Activated CD4-positive, alpha-beta T cell treated with anti-CD3 and anti-CD28 coated beads for 36 hours (primary cell): Measurements from ENCODE around the gene MRPL48. TPM values are rescaled to one million over a fixed set of nuclear protein-coding genes. Genes with fewer than 3 reads are reported as not detected.

Source experiments
- ATAC-seq: fragments of 200-7000 bp; cut with Tn5 transposase; one replicate; pipeline ENCODE4 v1.10.0; 2021; ENCODE audit warnings: mild to moderate bottlenecking, moderate library complexity
- CTCF ChIA-PET: fragments of 350-600 bp; sonication (Branson Sonifier 250); formaldehyde crosslinking; loops from one replicate; lab custom pipeline; 2021; ENCODE audit warnings: antibody characterized with exemption; lab: Charles Lee
- POLR2A ChIA-PET: fragments of 350-600 bp; sonication (Branson Sonifier 250); formaldehyde crosslinking; loops from one replicate; lab custom pipeline; 2021; ENCODE audit warnings: antibody characterized with exemption, inconsistent platforms; lab: Charles Lee
- DNase-seq: peaks from one replicate; pipeline ENCODE4 v3.0.0-alpha.2; 2020
- H3K27ac Mint-ChIP-seq: one replicate; pipeline ENCODE4 v1.8.0; 2021; ENCODE audit warnings: mixed read lengths
- H3K27me3 Mint-ChIP-seq: one replicate; pipeline ENCODE4 v1.8.0; 2021; ENCODE audit warnings: mixed read lengths
- H3K36me3 Mint-ChIP-seq: one replicate; pipeline ENCODE4 v1.8.0; 2021; ENCODE audit warnings: low read depth, mixed read lengths
- H3K4me1 Mint-ChIP-seq: one replicate; pipeline ENCODE4 v1.8.0; 2021; ENCODE audit warnings: mixed read lengths
- H3K4me3 Mint-ChIP-seq: one replicate; pipeline ENCODE4 v1.8.0; 2021; ENCODE audit warnings: mild to moderate bottlenecking, moderate library complexity, mixed read lengths
- H3K9me3 Mint-ChIP-seq: one replicate; pipeline ENCODE4 v1.8.0; 2021; ENCODE audit warnings: low read depth, mixed read lengths
- intact Hi-C, 2 experiments: fragments of 100-400 bp; cut with DNase I in 1 of 2; cut with micrococcal nuclease in 1 of 2; formaldehyde crosslinking; loops; one replicate each; pipeline versions ENCODE4 v1.14.2 to v1.15.1; 2022 to 2024; cut with DNase I, micrococcal nuclease
- total RNA-seq, 2 experiments: library from RNA; stranded (reverse); gene quantifications; one replicate each; pipeline ENCODE4 v1.2.3, GENCODE V29; 2021

MRPL48 gene
- total RNA-seq, 2 experiments from 2014 or later = 48.5 to 52.0 TPM

GRCh38 chr11:73797457-73797856 is 9.8 kb downstream of the MRPL48 start:
- ChIA-PET CTCF (interaction anchor here (0.8 to 1.9 kb wide), 2 partner anchors 10 to 18 kb away, joined by 3 to 4 read pairs; partner anchors contain the start of gene MRPL48), POLR2A (no interaction called here)
- Mint-ChIP-seq H3K36me3 (peaks cover 9% of the 10 kb centered on the region), H3K27ac (no peak overlapping the region), H3K4me3 (no peak overlapping the region), H3K4me1 (peaks cover 2% of the 10 kb centered on the region), H3K27me3 (no peaks in the 10 kb centered on the region), H3K9me3 (no peaks in the 10 kb centered on the region)
- intact Hi-C loops = no loop called here
- no peak for DNase-seq
- ATAC-seq = no peak

DNA sequence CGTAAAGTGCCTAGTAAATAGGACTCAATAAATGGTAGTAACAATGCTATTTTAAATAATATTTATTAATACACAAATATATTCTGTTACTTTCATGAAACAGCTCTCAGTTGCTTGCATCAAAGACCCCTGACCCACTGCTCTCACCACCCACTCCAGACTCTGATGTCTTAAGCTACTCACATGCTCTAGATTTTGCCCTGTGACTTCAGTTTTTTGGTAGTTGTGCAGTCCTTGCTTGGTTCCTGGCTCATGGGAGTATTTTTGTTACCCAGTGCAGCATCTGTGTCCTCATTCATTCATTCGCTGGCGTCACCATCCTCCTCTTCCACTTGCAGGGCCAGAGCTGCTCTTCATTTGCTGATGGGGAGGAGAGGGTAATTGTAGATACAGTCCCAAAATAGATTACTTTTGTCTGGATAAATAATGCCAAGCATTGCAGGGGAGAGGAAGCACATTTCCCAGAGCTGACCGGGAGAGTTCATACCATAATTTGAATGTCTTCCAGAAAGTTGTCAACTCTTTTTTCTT is 12.7 kb downstream of the MRPL48 start:
- intact Hi-C loops = no loop called here
- ChIA-PET CTCF (interaction anchor here (0.7 to 1.0 kb wide), 3 partner anchors 62 to 254 kb away, joined by 3 to 4 read pairs (median 3); no protein-coding TSS in a partner anchor), POLR2A (no interaction called here)
- no peaks in the 10 kb centered on the region for H3K9me3 Mint-ChIP-seq
- no peak overlapping the region for H3K27ac Mint-ChIP-seq
- no peaks in the 10 kb centered on the region for H3K27me3 Mint-ChIP-seq
- H3K4me3 Mint-ChIP-seq = no peak overlapping the region
- DNase-seq (no peak), ATAC-seq (no peak)
- peaks cover 2% of the 10 kb centered on the region for H3K4me1 Mint-ChIP-seq
- peaks cover 5% of the 10 kb centered on the region for H3K36me3 Mint-ChIP-seq

DNA sequence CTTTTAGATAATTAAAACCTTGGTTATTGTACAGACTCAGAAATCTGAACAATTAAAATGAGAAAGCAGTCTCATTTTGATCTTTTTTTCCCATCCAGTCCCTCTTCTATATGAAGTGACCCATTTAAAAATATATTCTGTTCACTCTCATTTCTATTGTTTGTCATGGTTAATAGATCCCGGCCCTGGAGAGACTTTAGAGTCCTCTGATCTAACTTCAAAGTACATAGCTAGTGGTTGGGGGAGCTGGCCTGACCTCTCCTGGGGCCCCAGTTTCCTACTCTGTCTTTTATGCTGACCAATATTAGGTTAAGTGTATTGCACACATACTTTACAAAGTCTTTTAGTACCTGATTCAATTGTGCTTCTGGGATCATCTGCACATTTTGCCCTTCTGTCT is 13.5 kb downstream of the MRPL48 start:
- no peak overlapping the region for H3K27ac Mint-ChIP-seq
- ATAC-seq (no peak), DNase-seq (no peak)
- H3K27me3 Mint-ChIP-seq = no peaks in the 10 kb centered on the region
- CTCF ChIA-PET = interaction anchor here (0.7 to 1.0 kb wide), 2 partner anchors 63 to 254 kb away, joined by 3 to 4 read pairs; no protein-coding TSS in a partner anchor
- H3K4me3 Mint-ChIP-seq = no peak overlapping the region
- peaks cover 2% of the 10 kb centered on the region for H3K4me1 Mint-ChIP-seq
- POLR2A ChIA-PET = interaction anchor here (0.7 kb wide), 1 partner anchor 1148 kb away, joined by 3 read pairs; the partner anchor contains the start of gene SPCS2
- intact Hi-C loops = no loop called here
- peaks cover 11% of the 10 kb centered on the region for H3K36me3 Mint-ChIP-seq
- H3K9me3 Mint-ChIP-seq = no peaks in the 10 kb centered on the region

- no peaks in the 10 kb centered on the region for H3K27me3 Mint-ChIP-seq
- DNase-seq = no peak
- intact Hi-C loops = no loop called here
- ChIA-PET POLR2A (no interaction called here), CTCF (no interaction called here)
- ATAC-seq = no peak
- H3K9me3 Mint-ChIP-seq = no peaks in the 10 kb centered on the region
- peaks cover 2% of the 10 kb centered on the region for H3K4me1 Mint-ChIP-seq
- no peak overlapping the region for H3K4me3 Mint-ChIP-seq
- no peak overlapping the region for H3K27ac Mint-ChIP-seq
- peaks cover 19% of the 10 kb centered on the region for H3K36me3 Mint-ChIP-seq
These were observed 17.0 kb downstream of the MRPL48 start for GRCh38 chr11:73804712-73805111.

- Mint-ChIP-seq H3K9me3 (no peaks in the 10 kb centered on the region), H3K4me1 (peaks cover 2% of the 10 kb centered on the region), H3K4me3 (no peak overlapping the region), H3K27ac (no peak overlapping the region), H3K27me3 (no peaks in the 10 kb centered on the region), H3K36me3 (peaks cover 21% of the 10 kb centered on the region)
- intact Hi-C loops = no loop called here
- DNase-seq (no peak), ATAC-seq (no peak)
- ChIA-PET CTCF (no interaction called here), POLR2A (no interaction called here)
These were observed 20.4 kb downstream of the MRPL48 start for GRCh38 chr11:73808052-73808451.

DNA sequence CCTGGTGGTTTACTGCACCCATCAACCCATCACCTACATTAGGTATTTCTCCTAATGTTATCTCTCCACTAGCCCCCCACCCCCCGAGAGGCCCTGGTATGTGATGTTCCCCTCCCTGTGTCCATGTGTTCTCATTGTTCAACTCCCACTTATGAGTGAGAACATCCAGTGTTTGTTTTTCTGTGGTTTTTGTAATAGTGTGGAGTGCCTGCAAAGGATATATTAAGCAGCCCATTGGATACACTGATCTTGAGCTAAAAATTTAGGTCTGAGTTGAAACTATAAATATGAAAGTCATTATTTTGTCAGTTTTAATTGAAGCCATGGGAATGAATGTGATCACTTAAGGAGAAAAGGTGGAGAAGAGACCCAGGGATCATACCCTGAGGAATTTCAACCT is 23.0 kb downstream of the MRPL48 start:
- Mint-ChIP-seq H3K36me3 (peaks cover 20% of the 10 kb centered on the region), H3K9me3 (no peaks in the 10 kb centered on the region), H3K27me3 (no peaks in the 10 kb centered on the region), H3K4me3 (no peak overlapping the region), H3K27ac (no peak overlapping the region), H3K4me1 (no peaks in the 10 kb centered on the region)
- intact Hi-C loops = no loop called here
- no peak for ATAC-seq
- no peak for DNase-seq
- CTCF ChIA-PET = no interaction called here
- POLR2A ChIA-PET = no interaction called here

DNA sequence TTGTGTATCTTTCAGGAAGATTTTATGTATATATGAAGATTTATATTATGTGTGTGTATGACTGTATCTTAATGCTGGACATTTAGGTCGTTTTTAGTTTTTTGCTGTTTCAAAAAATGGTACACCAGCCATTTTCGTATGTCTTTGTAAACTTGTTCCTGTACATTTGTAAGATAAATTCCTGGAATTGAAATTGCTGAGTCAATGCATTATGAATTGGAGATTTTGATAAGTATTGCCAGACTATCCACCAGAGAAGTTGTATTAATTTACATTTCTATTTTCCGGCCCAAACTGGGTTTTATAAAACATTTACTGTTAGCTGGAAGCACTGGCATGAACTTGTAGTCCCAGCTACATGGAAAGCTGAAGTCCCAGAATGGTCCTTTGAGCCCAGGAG is 24.6 kb downstream of the MRPL48 start:
- Mint-ChIP-seq H3K4me3 (no peak overlapping the region), H3K36me3 (peaks cover 9% of the 10 kb centered on the region), H3K4me1 (no peaks in the 10 kb centered on the region), H3K27ac (no peak overlapping the region), H3K27me3 (no peaks in the 10 kb centered on the region), H3K9me3 (no peaks in the 10 kb centered on the region)
- intact Hi-C loops = no loop called here
- ATAC-seq (no peak), DNase-seq (no peak)
- POLR2A ChIA-PET = no interaction called here
- CTCF ChIA-PET = no interaction called here

- Mint-ChIP-seq H3K9me3 (no peaks in the 10 kb centered on the region), H3K36me3 (peaks cover 4% of the 10 kb centered on the region), H3K4me1 (no peaks in the 10 kb centered on the region), H3K27ac (no peak overlapping the region), H3K4me3 (no peak overlapping the region), H3K27me3 (no peaks in the 10 kb centered on the region)
- ChIA-PET POLR2A (no interaction called here), CTCF (interaction anchor here (0.7 kb wide), 1 partner anchor 1624 kb away, joined by 4 read pairs; no protein-coding TSS in a partner anchor)
- DNase-seq = no peak
- no peak for ATAC-seq
- intact Hi-C loops = no loop called here
These were observed 27.1 kb downstream of the MRPL48 start for GRCh38 chr11:73814812-73815211.

DNA sequence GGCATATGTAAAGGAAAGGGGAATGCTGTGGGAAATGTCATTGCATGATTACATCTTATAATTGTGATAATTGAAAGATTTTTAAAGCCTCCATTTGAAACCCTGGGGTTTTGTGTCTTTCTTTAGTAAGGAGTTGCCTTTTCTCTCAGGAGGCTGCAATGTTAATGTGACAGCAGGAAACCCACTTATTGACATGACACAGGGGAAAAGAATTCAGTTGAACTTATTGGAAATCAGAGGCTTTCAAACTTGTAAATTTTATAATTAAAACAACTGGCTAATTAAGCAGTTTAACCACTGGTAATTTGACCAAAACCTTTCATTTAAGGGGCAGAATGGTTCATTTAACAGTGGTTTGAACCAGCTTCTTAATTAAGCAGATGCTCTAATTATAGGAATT is 31.2 kb downstream of the MRPL48 start:
- H3K9me3 Mint-ChIP-seq = no peaks in the 10 kb centered on the region
- H3K27ac Mint-ChIP-seq = no peak overlapping the region
- H3K36me3 Mint-ChIP-seq = peaks cover 2% of the 10 kb centered on the region
- intact Hi-C loops = no loop called here
- no peaks in the 10 kb centered on the region for H3K27me3 Mint-ChIP-seq
- no peak overlapping the region for H3K4me3 Mint-ChIP-seq
- ATAC-seq (no peak), DNase-seq (no peak)
- no peaks in the 10 kb centered on the region for H3K4me1 Mint-ChIP-seq
- ChIA-PET POLR2A (no interaction called here), CTCF (interaction anchor here (0.6 kb wide), 1 partner anchor 1476 kb away, joined by 3 read pairs; no protein-coding TSS in a partner anchor)

GRCh38 chr11:73830261-73830660 is 42.6 kb downstream of the MRPL48 start:
- H3K4me1 Mint-ChIP-seq = no peaks in the 10 kb centered on the region
- intact Hi-C loops = no loop called here
- no peak overlapping the region for H3K4me3 Mint-ChIP-seq
- no peak for DNase-seq
- CTCF ChIA-PET = interaction anchor here (0.6 kb wide), 1 partner anchor 24 kb away, joined by 3 read pairs; no protein-coding TSS in a partner anchor
- no peaks in the 10 kb centered on the region for H3K9me3 Mint-ChIP-seq
- H3K27me3 Mint-ChIP-seq = no peaks in the 10 kb centered on the region
- ATAC-seq = no peak
- no peak overlapping the region for H3K27ac Mint-ChIP-seq
- POLR2A ChIA-PET = no interaction called here
- H3K36me3 Mint-ChIP-seq = peaks cover 20% of the 10 kb centered on the region

GRCh38 chr11:73833067-73833466 is 45.4 kb downstream of the MRPL48 start:
- H3K4me3 Mint-ChIP-seq = no peak overlapping the region
- ChIA-PET CTCF (no interaction called here), POLR2A (no interaction called here)
- H3K36me3 Mint-ChIP-seq = peaks cover 15% of the 10 kb centered on the region
- H3K27me3 Mint-ChIP-seq = no peaks in the 10 kb centered on the region
- H3K9me3 Mint-ChIP-seq = no peaks in the 10 kb centered on the region
- no peaks in the 10 kb centered on the region for H3K4me1 Mint-ChIP-seq
- no peak overlapping the region for H3K27ac Mint-ChIP-seq
- ATAC-seq (no peak), DNase-seq (no peak)
- intact Hi-C loops = no loop called here

- ChIA-PET POLR2A (no interaction called here), CTCF (no interaction called here)
- Mint-ChIP-seq H3K36me3 (peaks cover 12% of the 10 kb centered on the region), H3K4me3 (no peak overlapping the region), H3K4me1 (no peaks in the 10 kb centered on the region), H3K27ac (no peak overlapping the region), H3K9me3 (no peaks in the 10 kb centered on the region), H3K27me3 (no peaks in the 10 kb centered on the region)
- intact Hi-C loops = no loop called here
- ATAC-seq (no peak), DNase-seq (no peak)
These were observed 50.9 kb downstream of the MRPL48 start for GRCh38 chr11:73838443-73839122.
